ENCODE data around the gene ARHGEF28. TPM values are rescaled to one million over a fixed set of nuclear protein-coding genes. Genes with fewer than 3 reads are reported as not detected.

ARHGEF28 gene
- total RNA-seq, 1 donor from 2014 or later: 66.1 TPM

GRCh38 chr5:73728493-73729273, 102.7 kb downstream of the ARHGEF28 start:
- no peak for DNase-seq (ENCODE audit: low read depth)
- Histone ChIP-seq H3K36me3 (ENCODE audit: control insufficient read depth, insufficient read depth, low read length) (no peaks in the 10 kb centered on the region), H3K4me3 (ENCODE audit: low read depth, low read length) (no peak overlapping the region), H3K27me3 (ENCODE audit: control insufficient read depth, insufficient read depth, low read length) (no peaks in the 10 kb centered on the region)
- TF ChIP-seq, protein P1, sequence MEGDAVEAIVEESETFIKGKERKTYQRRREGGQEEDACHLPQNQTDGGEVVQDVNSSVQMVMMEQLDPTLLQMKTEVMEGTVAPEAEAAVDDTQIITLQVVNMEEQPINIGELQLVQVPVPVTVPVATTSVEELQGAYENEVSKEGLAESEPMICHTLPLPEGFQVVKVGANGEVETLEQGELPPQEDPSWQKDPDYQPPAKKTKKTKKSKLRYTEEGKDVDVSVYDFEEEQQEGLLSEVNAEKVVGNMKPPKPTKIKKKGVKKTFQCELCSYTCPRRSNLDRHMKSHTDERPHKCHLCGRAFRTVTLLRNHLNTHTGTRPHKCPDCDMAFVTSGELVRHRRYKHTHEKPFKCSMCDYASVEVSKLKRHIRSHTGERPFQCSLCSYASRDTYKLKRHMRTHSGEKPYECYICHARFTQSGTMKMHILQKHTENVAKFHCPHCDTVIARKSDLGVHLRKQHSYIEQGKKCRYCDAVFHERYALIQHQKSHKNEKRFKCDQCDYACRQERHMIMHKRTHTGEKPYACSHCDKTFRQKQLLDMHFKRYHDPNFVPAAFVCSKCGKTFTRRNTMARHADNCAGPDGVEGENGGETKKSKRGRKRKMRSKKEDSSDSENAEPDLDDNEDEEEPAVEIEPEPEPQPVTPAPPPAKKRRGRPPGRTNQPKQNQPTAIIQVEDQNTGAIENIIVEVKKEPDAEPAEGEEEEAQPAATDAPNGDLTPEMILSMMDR (IDR thresholded peaks at IDR 0.05; ENCODE audit: insufficient read depth, low read length, poor library complexity, severe bottlenecking): no peak

DNA sequence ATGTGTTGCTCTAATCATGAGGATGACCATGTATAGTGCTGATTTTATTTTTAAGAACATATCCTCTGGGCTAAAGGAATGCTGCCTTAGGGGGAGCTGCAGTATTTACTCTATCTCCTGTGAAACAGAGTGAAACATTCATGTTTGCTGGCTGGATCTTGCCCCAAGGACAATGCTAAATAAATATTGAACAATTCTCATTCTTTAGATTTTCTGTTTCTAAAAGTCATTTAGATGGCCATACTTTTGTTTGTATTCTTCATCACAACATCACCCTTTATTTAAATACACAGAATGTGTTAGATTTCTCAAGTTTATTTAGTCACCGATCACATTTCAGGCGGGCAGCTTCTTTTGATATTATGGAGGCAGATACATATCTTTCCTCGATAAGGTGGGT, 103.3 kb downstream of the ARHGEF28 start:
- Histone ChIP-seq H3K36me3 (ENCODE audit: control insufficient read depth, insufficient read depth, low read length) (no peaks in the 10 kb centered on the region), H3K4me3 (ENCODE audit: low read depth, low read length) (no peak overlapping the region), H3K27me3 (ENCODE audit: control insufficient read depth, insufficient read depth, low read length) (no peaks in the 10 kb centered on the region)
- TF ChIP-seq, protein P1 (IDR thresholded peaks at IDR 0.05; ENCODE audit: insufficient read depth, low read length, poor library complexity, severe bottlenecking): no peak
- no peak for DNase-seq (ENCODE audit: low read depth)

- no peak for DNase-seq (ENCODE audit: low read depth)
- H3K36me3 ChIP-seq (ENCODE audit: control insufficient read depth, insufficient read depth, low read length): no peaks in the 10 kb centered on the region
Measured at GRCh38 chr5:73732045-73732444, 106.0 kb downstream of the ARHGEF28 start.

GRCh38 chr5:73733219-73733618, 107.2 kb downstream of the ARHGEF28 start:
- DNase-seq (ENCODE audit: low read depth): no peak
- TF ChIP-seq, protein P1 (IDR thresholded peaks at IDR 0.05; ENCODE audit: insufficient read depth, low read length, poor library complexity, severe bottlenecking): no peak
- no peaks in the 10 kb centered on the region for H3K27me3 ChIP-seq (ENCODE audit: control insufficient read depth, insufficient read depth, low read length)
- H3K4me3 ChIP-seq (ENCODE audit: low read depth, low read length): no peak overlapping the region
- no peaks in the 10 kb centered on the region for H3K36me3 ChIP-seq (ENCODE audit: control insufficient read depth, insufficient read depth, low read length)

More at GRCh38 chr5:73732045-73732444, 106.0 kb downstream of the ARHGEF28 start:
- TF ChIP-seq, protein P1 (IDR thresholded peaks at IDR 0.05; ENCODE audit: insufficient read depth, low read length, poor library complexity, severe bottlenecking): no peak
- Histone ChIP-seq H3K27me3 (ENCODE audit: control insufficient read depth, insufficient read depth, low read length) (no peaks in the 10 kb centered on the region), H3K4me3 (ENCODE audit: low read depth, low read length) (no peak overlapping the region)

DNA sequence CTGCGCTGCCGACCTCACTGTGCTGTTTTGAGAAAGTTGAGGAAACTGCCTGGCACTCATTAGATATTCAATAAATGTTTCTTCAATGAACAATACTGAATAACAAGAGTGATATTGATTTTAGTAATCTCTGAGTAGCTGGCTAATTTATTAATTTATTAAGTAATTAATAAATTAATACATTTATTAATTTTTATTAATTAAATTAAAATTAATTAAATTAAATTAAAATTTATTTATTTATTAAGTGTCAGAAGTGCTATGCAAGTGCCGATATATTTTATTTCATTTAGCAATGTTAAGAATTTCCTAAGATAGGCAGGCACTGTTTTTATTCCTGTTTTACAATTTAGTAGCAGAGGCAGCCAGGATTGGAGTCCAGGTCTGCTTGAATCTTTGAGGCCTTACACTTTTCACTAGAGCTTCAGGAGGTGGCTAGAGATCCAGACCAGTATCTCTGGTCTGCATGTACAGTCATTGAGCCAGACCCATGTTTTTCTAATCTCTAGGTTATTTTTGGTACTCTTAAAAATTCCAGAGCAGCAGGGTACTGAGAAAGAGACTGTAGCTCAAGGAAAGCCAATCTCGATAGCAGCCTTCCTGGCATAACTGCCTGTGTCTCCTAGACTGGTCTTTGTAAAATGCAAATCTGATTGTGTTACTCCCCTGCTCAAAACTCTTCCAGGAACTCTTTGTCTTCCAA, 109.2 kb downstream of the ARHGEF28 start:
- no peak for DNase-seq (ENCODE audit: low read depth)

More for the DNA sequence above, 109.2 kb downstream of the ARHGEF28 start:
- H3K27me3 ChIP-seq (ENCODE audit: control insufficient read depth, insufficient read depth, low read length): no peaks in the 10 kb centered on the region
- TF ChIP-seq, protein P1 (IDR thresholded peaks at IDR 0.05; ENCODE audit: insufficient read depth, low read length, poor library complexity, severe bottlenecking): no peak
- no peak overlapping the region for H3K4me3 ChIP-seq (ENCODE audit: low read depth, low read length)
- H3K36me3 ChIP-seq (ENCODE audit: control insufficient read depth, insufficient read depth, low read length): no peaks in the 10 kb centered on the region

Data from kidney epithelial cell (primary cell).